GM21423 (cell line): Measurements from ENCODE around the gene CYP2E1.
"Not testable (repeated sequence)": the region's sequence is repeated elsewhere in the genome, so short reads cannot be mapped to it uniquely, and the experiment has no call there.

Experiments used
- ATAC-seq: cut with Tn5 transposase; IDR thresholded peaks from one replicate; pipeline ENCODE4 v1.9.1; 2021; ENCODE audit warnings: mild to moderate bottlenecking, moderate library complexity; ENCODE audit not compliant: unreplicated experiment

Gene CYP2E1

GRCh38 chr10:133526957-133527588 lies at the start of gene CYP2E1:
Gene CYP2E1, plus strand, starts transcription at chr10:133527363. Its CDS starts 33 bp downstream, at chr10:133527396.
- no peak for ATAC-seq

DNA sequence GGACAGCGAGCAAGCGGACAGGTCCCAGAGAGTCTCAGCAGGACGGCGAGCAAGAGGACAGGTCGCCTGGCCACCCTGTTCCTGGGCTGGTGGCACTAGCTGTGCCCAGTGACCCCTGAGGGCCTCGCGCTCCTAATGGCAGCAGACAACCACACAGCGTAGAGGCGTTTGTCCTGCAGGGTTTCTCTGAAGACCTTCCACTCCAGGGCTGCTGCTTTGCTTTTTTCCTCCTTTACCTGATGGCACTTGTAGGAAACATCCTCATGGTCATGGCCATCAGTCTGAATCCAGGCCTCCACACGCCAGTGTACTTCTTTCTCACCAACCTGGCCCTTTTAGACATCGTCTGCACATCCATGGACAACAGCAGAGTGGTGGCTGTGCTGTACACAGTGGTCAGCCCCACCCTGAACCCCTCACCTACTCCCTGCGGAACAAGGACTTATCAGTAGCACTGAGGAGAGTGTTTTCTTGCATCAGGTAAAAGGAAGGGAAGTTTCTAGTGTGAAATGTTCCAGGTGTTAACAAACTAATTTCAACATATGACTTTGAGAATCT lies 46.0 kb upstream of the CYP2E1 start:
- no peak for ATAC-seq

- no peak for ATAC-seq
Observed at GRCh38 chr10:133481657-133482056, 45.5 kb upstream of the CYP2E1 start.

GRCh38 chr10:133484818-133485217 lies 42.3 kb upstream of the CYP2E1 start:
- no peak for ATAC-seq

GRCh38 chr10:133487085-133487484 lies 40.1 kb upstream of the CYP2E1 start:
- ATAC-seq: no peak

GRCh38 chr10:133488354-133488753 lies 38.8 kb upstream of the CYP2E1 start:
- no peak for ATAC-seq

DNA sequence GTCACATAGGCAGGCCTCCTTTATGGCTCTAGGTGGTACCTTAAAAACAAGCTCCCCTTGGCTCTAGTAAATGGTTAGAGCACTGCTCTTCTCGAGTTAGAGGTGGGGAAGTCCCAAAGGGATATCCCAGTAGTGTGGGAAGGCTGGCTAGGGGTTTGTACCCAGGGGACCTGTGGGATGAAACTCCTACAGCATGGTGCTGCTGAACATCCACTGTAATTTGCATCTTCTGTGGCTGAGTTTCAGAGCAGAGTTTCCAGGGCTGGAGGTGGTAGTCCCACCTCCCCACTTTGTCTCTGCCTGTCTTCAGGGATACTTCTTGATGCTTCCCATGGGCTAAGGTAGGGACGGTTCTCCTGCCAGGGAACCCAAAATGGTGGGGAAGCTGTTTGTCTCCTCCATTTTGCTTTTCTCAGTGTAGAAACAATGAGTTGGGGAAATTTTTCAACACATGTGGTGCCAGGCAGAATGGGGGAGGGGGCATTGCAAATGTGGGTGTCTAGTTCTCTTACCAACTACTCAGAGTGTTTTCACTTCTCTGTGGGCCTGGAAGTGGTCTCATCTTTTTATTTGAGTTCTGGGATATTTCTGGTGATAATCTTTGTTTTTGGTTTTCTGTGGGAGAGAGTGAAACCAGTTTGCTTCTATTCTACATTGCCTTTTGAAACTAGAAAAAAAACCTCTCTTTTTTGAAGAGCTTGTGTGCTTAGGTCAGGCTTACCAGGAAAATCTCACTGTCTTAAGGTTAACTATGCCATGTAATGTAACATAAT lies 37.2 kb upstream of the CYP2E1 start:
- peak; percentile 69 for ATAC-seq

GRCh38 chr10:133493562-133493961 lies 33.6 kb upstream of the CYP2E1 start:
- not testable (repeated sequence) for ATAC-seq

DNA sequence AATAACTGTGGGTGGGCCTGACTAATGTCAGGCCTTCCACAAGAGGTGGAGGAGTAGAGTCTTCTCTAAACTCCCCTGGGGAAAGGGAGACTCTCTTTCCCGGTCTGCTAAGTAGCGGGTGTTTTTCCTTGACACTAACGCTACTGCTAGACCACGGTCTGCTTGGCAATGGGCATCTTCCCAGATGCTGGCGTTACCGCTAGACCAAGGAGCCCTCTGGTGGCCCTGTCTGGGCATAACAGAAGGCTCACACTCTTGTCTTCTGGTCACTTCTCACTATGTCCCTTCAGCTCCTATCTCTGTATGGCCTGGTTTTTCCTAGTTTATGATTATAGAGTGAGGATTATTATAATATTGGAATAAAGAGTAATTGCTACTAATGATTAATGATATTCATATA lies 29.8 kb upstream of the CYP2E1 start:
- not testable (repeated sequence) for ATAC-seq

DNA sequence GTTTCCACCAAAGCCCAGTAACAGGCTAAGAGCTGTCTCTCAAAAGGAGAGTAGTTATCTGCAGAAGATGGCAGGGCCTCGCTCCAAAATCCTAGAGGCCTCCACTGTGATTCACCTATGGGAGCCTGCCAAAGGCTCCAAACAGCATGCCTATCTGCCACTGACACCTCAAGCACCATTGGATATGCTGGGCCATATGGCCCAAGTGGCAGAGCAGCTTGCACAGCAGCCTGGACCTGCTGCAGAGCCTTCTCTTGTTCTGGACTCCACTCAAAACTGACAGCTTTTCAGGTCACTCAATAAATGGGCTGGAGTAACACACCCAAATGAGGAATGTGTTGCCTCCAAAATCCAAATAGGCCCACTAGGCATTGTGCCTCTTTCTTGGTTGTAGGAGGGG lies 28.0 kb upstream of the CYP2E1 start:
- ATAC-seq: not testable (repeated sequence)

DNA sequence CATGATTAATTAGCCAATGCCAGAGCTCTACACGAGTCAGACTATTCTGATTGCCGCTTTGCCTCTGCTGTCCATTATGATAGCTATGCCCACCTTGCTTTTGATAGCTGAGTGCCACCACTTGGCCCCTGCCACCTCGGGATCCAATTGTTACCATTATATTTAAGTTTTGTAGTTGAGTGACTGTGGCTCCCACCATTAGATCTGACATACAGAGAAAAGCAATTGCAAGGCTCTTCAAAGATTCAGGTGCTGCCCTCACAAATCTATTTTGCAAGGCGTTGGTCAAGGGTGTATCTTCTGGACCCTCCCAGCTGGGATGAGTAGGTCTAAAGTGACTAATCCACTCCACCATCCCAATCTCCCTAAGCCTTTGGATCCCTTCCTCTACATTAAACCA lies 26.3 kb upstream of the CYP2E1 start:
- ATAC-seq: not testable (repeated sequence)

DNA sequence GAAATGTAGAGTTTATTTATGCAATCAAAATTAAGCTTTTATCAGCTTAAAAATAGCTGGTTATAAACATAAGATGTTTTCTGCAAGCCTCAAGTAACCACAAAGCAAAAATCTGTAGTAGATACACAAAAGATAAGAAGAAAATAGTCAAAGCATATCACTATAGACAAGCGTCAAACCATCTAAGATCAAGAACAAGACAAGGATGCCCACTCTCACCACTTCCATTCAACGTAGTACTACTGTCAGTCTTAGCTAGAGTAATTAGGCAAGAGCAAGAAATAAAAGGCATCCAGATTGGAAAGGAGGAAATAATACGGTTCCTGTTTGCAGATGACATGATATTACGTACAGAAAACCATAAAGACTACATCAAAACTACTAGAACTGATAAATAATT lies 17.5 kb upstream of the CYP2E1 start:
- no peak for ATAC-seq

DNA sequence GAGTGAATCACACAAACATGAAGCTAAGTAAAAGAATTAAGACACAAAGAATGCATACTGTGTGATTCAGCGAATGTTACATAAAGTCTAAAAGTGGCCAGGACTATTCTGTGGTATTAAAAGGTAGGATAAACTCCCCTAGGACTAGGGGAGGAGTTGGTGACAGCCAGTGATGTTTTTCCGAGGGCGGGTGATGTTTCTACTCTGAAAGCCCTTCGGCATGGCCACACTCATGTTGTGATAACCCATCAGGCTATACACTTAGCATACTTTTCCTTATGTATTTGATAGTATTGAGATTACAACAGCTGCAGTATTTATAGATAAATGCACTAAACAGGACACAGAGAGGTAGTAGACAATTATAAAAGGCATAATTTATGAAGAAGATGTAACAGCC lies 15.8 kb upstream of the CYP2E1 start:
- ATAC-seq: no peak

GRCh38 chr10:133511907-133512528 lies 15.1 kb upstream of the CYP2E1 start:
- no peak for ATAC-seq

DNA sequence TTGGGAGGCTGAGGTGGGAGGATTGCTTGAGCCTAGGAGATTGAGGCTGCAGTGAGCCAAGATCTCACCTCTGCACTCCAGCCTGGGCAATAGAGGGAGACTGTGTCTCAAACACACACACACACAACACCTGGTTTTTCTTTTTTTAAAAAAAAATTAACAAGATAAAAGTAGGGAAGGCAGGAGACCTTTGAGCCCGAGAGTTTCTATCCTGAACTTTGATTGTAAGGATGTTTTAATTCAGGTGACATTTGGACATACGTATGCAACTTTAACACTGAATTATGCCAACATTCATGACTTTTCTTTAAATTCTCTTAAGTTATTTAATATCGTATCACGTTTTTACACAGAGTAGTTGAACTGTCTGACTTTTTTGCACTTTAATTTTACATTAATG lies 11.7 kb upstream of the CYP2E1 start:
- ATAC-seq: no peak

GRCh38 chr10:133516057-133516456 lies 11.1 kb upstream of the CYP2E1 start:
- no peak for ATAC-seq

GRCh38 chr10:133518517-133518916 lies 8.6 kb upstream of the CYP2E1 start:
- ATAC-seq: not testable (repeated sequence)

DNA sequence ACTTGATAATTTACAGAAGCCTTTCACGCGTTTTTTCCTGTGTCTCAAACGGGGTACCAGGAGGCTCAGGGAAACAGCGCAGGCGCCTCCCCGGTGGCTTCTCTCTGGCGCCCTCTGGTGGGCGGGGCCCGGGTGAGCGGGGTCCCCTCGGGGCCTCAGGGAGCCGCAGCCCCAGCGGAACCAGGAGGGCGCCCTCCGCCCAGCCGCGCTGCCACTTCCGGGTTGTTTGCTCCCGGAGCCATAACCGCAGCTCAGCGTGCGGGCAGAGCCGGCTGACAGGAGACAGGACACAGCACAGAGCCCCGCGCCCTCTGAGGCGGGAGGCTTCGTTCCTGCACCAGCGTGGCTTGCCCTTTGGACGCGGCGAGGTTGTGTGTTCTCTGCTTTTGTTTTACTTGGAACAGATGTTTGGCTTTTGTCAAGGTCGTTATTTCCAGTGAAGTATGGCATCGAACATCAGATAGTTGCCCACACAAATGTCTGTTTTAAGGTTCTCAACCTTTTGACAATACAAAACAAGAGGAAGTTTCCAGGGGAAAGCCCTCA lies 6.9 kb upstream of the CYP2E1 start:
- ATAC-seq: peak; percentile 93

DNA sequence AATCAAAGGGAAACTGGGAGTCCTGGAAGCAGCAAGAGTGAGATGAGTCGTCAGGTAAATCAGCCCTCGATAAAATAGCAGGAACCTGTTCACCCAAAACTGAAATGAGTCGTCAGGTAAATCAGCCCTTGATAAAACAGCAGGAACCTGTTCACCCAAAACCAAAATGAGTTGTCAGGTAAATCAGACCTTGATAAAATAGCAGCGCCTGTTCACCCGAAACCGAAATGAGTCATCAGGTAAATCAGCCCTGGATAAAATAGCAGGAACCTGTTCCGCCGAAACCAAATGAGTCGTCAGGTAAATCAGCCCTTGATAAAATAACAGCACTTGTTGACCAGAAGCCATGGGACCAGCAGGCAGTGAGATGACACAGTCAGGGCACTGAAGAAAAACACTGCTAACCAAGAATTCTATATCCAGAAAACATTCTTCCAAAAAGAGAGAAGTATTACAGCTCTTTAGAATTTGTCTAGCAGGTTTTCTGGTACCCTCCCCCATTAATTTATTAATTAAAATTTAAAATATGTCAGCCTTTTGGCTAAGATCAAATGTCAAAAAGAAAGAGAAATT lies 3.4 kb upstream of the CYP2E1 start:
- ATAC-seq: no peak

DNA sequence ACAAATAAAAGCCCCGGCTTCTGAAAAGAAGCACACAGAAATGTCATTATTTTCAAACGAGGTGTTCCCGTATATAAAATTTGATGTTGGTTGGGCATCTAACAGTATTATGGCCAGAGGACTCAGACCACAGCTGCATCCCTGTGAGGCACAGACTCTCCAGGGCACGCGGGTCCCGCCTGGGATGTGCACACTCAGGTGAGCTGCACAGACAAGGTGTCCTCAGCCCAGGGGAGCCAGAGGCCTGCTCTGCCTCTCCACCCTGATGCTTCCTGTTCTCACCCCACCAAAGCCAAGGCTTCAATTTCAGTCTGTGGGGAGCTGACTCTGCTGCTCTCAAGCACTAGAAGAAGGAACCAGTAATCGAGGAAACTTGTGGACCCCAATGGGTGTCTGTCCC lies 1.7 kb upstream of the CYP2E1 start:
- no peak for ATAC-seq

- no peak for ATAC-seq
Observed at GRCh38 chr10:133527771-133528271, 658 bp downstream of the CYP2E1 start.
